Peyer's patch (tissue), 4 donors: ENCODE measurements around the gene MC1R. TPM values are rescaled to one million over a fixed set of nuclear protein-coding genes. Genes with fewer than 3 reads are reported as not detected.

Source experiments
- DNase-seq, 3 donors: peaks; one replicate each; pipeline ENCODE4 v3.0.0-alpha.2; 2017 to 2019
- H3K27ac ChIP-seq, 4 donors: fragments of 200-600 bp; sonication (generic); one replicate each; pipeline ENCODE4 v1.5.1; 2016 to 2019
- H3K27me3 ChIP-seq, 2 donors: fragments of 200-600 bp; sonication (generic); one replicate each; pipeline ENCODE4 v1.5.1; 2019
- H3K36me3 ChIP-seq, 3 donors: fragments of 200-600 bp; sonication (generic); one replicate each; pipeline ENCODE4 v1.5.1; 2016 to 2019
- H3K4me1 ChIP-seq, 4 donors: fragments of 200-600 bp; sonication (generic); one replicate each; pipeline ENCODE4 v1.5.1; 2016 to 2019
- H3K4me3 ChIP-seq, 4 donors: fragments of 200-600 bp; sonication (generic); 1 replicate in 3 of 4; 2 replicates in 1 of 4; pipeline ENCODE4 v1.5.1; 2016 to 2019; ENCODE audit warnings: mild to moderate bottlenecking in 1 of 4
- H3K9me3 ChIP-seq, 4 donors: fragments of 200-600 bp; sonication (generic); one replicate each; pipeline ENCODE4 v1.5.1; 2016 to 2019; ENCODE audit warnings: mild to moderate bottlenecking in 1 of 4
- CTCF ChIP-seq, 6 experiments: fragments of 450-650 bp in 4 of 6; fragments of 200-600 bp in 2 of 6; sonication (generic) in 1 of 6; IDR thresholded peaks; one replicate each; pipeline ENCODE4 v1.5.1; 2017 to 2019; ENCODE audit warnings: antibody characterized with exemption in 6 of 6, mild to moderate bottlenecking in 3 of 6, moderate library complexity in 1 of 6
- POLR2A ChIP-seq, 2 donors: fragments of 450-650 bp; IDR thresholded peaks; one replicate each; pipeline ENCODE4 v1.5.1; 2017; ENCODE audit warnings: antibody characterized with exemption in 2 of 2, mild to moderate bottlenecking in 2 of 2, moderate library complexity in 2 of 2
- total RNA-seq, 4 donors: library from RNA; depleted of rRNA; stranded (reverse); fragments of >200 nt; gene quantifications; one replicate each; pipeline ENCODE4 v1.1.0, GENCODE V29; 2016

Gene MC1R
- total RNA-seq, 4 donors from 2014 or later, result 8.3 to 29.2 (median 11.2) TPM

DNA sequence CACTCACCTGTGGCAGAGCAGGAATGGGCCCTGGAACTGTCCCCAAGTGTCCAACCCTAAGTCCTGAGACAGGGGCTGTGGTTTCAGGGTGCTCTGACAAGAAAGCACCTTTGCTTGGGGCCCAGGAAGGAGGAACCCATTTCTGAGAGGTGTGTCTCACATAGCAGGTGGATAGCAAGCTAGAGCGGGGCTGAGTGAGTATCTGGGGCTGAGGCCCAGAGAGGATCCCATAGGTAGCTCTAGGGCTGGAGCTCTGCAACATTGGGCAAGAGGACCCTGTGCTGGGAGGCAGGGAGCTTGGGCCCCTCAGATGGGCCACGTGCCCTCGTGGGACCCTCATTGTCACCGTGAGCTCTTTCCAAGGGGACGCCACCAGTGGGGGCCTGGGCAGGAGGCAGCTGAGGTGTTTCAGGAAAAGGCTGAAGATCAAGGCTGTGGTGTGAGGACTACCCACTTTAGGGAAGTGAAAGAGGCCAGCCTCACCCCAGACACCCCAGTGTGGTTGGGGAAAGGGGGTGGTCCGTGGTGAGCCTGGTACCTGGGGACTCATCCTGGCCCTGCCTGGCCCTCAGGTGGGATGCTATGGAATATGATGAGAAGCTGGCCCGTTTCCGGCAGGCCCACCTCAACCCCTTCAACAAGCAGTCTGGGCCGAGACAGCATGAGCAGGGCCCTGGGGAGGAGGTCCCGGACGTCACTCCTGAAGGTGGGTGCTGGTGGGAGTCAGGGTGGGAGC lies 35.2 kb downstream of the MC1R start:
- Histone ChIP-seq H3K4me1 (peaks cover 0 to 33% (median 7%) of the 10 kb centered on the region in 4 donors), H3K9me3 (peaks cover 0 to 7% (median 0%) of the 10 kb centered on the region in 4 donors), H3K27me3 (no peaks in the 10 kb centered on the region), H3K4me3 (no peak overlapping the region), H3K36me3 (peaks cover 0 to 15% (median 0%) of the 10 kb centered on the region in 3 donors), H3K27ac (peak overlapping the region in 1 of 4 donors; percentile 27)
- TF ChIP-seq CTCF (IDR thresholded peaks at IDR 0.05) (no peak), POLR2A (IDR thresholded peaks at IDR 0.05) (no peak)
- DNase-seq, result peak; percentile 33 to 61 (median 55)

GRCh38 chr16:89954462-89954861 lies 35.8 kb downstream of the MC1R start:
- H3K27me3 ChIP-seq, result no peaks in the 10 kb centered on the region
- peaks cover 0 to 29% (median 5%) of the 10 kb centered on the region in 4 donors for H3K4me1 ChIP-seq

DNA sequence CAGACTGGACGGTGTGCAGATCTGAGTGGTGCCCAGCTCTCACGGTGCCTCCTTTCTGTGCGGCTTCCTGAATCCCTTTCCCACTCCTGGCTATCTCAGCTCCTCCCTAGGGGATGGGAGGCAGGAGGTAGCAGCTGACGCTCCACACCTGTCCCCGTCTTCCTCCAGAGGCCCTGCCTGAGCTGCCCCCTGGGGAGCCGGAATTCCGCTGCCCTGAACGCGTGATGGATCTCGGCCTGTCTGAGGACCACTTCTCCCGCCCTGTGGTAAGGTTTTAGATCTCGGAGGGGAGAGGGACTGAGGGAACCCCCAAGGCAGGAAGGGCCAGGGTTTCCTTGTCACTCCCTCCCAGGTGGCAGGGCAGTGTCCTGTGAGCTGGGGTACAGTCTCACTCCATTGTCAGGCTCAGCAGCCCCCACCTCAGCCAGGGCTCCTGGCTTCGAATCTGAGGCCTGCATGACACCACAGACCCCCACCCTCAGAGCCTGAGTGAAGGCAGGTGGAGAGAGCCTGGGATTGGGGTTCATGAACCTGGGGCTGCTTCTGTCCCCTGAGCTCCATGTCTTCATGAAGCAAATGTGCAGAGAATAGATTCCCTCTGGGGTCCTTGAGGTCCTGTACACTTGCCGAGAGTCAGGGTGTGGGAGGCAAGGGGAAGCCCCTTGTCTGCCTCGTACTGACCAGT lies 36.5 kb downstream of the MC1R start:
- Histone ChIP-seq H3K36me3 (peaks cover 0 to 15% (median 0%) of the 10 kb centered on the region in 3 donors), H3K9me3 (no peaks in the 10 kb centered on the region), H3K27ac (no peak overlapping the region), H3K4me3 (no peak overlapping the region), H3K27me3 (no peaks in the 10 kb centered on the region), H3K4me1 (peaks cover 0 to 25% (median 3%) of the 10 kb centered on the region in 4 donors)
- DNase-seq, result no peak
- TF ChIP-seq CTCF (IDR thresholded peaks at IDR 0.05) (no peak), POLR2A (IDR thresholded peaks at IDR 0.05) (no peak)

More at GRCh38 chr16:89954462-89954861, 35.8 kb downstream of the MC1R start:
- TF ChIP-seq CTCF (IDR thresholded peaks at IDR 0.05) (no peak), POLR2A (IDR thresholded peaks at IDR 0.05) (no peak)
- Histone ChIP-seq H3K27ac (no peak overlapping the region), H3K36me3 (peaks cover 0 to 15% (median 0%) of the 10 kb centered on the region in 3 donors), H3K4me3 (no peak overlapping the region), H3K9me3 (peaks cover 0 to 2% (median 0%) of the 10 kb centered on the region in 4 donors)
- peak in 1 of 3 donors; percentile 44 for DNase-seq

DNA sequence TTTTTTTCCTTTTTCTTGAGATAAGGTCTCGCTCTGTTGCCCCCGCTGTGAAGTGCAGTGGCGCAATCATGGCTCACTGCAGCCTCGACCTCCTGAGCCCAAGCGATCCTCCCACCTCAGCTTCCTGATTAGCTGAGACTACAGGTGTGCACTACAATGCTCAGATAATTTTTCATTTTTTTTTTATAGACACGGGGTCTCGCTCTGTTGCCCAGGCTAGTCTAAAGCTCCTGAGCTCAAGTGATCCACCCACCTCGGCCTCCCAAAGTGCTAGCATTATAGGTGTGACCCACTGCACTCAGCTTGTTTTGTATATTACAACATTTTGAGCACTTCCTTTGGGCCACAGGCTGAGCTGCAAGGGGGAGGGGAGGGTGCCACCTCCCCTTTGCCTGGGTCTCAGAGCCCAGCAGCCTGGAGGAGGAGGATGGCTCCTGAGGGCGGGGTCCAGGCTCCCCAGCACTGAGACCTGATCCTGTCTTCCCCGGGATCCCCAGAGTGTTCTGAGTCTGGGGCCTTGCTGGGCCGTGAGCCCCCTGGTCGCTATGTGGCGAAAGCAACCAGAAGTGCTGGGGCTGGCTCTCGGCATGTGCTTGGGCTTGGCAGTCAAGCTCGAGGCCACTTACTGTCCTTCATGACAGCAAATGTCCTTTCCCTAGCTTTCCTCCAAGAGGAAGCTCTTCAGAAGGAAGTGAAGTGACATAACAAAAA lies 38.0 kb downstream of the MC1R start:
- DNase-seq, result no peak
- H3K36me3 ChIP-seq, result peaks cover 0 to 25% (median 0%) of the 10 kb centered on the region in 3 donors
- peaks cover 0 to 25% (median 3%) of the 10 kb centered on the region in 4 donors for H3K4me1 ChIP-seq
- H3K27me3 ChIP-seq, result no peaks in the 10 kb centered on the region
- H3K9me3 ChIP-seq, result no peaks in the 10 kb centered on the region
- TF ChIP-seq CTCF (IDR thresholded peaks at IDR 0.05), result no peak
- peak overlapping the region in 1 of 4 donors; percentile 5 for H3K27ac ChIP-seq
- no peak overlapping the region for H3K4me3 ChIP-seq

- no peak for TF ChIP-seq POLR2A (IDR thresholded peaks at IDR 0.05)
- no peak for TF ChIP-seq CTCF (IDR thresholded peaks at IDR 0.05)
- no peaks in the 10 kb centered on the region for H3K27me3 ChIP-seq
- H3K9me3 ChIP-seq, result no peaks in the 10 kb centered on the region
- DNase-seq, result no peak
- H3K4me1 ChIP-seq, result peaks cover 0 to 25% (median 3%) of the 10 kb centered on the region in 4 donors
- H3K4me3 ChIP-seq, result no peak overlapping the region
- H3K36me3 ChIP-seq, result peaks cover 0 to 25% (median 0%) of the 10 kb centered on the region in 3 donors
- peak overlapping the region in 1 of 4 donors; percentile 46 for H3K27ac ChIP-seq
These were observed 38.6 kb downstream of the MC1R start for GRCh38 chr16:89957216-89957785.
